HG02870 (cell line): ENCODE data around the gene CASZ1.

Experiments
- ATAC-seq: cut with Tn5 transposase; IDR thresholded peaks from one replicate; pipeline ENCODE4 v1.9.1; 2021; ENCODE audit warnings: mild to moderate bottlenecking, moderate library complexity; ENCODE audit not compliant: unreplicated experiment

CASZ1 gene

GRCh38 chr1:10795276-10796021 is 997 bp downstream of the CASZ1 start:
- ATAC-seq = no peak

DNA sequence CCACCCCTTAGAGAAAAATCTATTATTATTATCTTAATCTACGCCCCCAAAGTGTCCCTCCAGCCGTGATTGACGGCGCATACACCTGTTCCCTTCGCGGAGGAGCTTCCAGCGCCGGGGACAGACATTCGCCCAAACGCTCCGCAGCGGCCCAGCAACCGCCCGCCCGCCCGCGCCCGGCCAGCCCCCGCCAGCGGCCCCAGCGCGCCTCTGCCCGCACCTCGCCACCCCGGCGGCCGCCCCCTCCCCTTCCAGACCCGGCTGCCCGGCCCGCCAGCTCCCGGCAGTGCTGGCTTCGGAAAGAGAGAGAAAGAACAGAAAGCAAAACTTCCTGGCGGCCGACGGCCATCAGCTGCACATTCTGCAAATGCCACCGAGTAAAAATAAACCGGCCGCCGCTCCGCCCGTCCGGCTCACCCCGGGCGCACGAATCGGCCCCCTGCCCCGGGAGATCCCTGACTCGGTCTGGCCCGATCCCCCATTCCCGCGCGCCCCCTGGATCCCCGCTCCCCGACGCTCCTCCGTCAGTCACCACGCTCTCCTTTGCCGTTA is 1.6 kb downstream of the CASZ1 start:
- no peak for ATAC-seq

GRCh38 chr1:10793129-10793651 is 3.3 kb downstream of the CASZ1 start:
- ATAC-seq = no peak

DNA sequence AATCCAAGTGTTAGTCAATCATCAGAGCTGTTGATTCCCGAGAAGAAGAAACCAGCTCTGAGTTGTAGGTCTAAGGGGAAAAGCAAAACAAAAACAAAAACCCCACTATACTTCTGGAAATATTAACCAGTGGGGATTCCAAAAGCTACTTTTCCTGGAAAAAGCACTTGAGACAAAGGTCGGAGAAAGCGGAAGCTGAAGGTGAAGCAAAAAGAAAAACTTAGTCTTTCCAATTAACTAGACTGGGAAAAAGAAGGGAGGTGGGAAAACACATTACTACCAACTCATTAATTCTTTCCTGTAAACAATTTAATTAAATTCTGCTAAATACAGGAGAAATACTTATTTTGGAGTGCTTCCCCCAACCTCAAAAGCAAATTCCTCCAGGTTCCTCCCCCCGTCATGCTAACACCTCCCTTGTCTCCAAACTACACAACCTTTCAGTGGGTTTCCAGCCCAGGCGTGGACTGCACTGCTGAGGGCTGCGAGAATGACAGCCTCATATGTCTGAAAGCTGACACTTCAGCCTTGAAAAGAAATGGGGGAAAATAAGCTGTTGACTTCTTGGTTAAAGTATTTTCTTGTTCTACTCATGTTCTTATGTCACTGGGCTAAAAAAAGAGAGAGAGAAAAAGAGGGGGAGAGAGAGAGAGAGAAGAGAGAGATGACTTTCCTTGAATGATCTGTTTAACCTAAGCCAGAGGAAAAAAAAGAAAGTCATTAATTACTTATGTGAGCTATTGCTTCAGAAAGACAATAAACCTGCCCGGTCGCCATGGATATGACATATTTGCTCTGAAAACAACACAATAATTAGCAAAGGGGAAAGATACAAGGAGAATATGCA is 5.1 kb downstream of the CASZ1 start:
- ATAC-seq = no peak

GRCh38 chr1:10789803-10790702 is 6.4 kb downstream of the CASZ1 start:
- ATAC-seq = no peak

DNA sequence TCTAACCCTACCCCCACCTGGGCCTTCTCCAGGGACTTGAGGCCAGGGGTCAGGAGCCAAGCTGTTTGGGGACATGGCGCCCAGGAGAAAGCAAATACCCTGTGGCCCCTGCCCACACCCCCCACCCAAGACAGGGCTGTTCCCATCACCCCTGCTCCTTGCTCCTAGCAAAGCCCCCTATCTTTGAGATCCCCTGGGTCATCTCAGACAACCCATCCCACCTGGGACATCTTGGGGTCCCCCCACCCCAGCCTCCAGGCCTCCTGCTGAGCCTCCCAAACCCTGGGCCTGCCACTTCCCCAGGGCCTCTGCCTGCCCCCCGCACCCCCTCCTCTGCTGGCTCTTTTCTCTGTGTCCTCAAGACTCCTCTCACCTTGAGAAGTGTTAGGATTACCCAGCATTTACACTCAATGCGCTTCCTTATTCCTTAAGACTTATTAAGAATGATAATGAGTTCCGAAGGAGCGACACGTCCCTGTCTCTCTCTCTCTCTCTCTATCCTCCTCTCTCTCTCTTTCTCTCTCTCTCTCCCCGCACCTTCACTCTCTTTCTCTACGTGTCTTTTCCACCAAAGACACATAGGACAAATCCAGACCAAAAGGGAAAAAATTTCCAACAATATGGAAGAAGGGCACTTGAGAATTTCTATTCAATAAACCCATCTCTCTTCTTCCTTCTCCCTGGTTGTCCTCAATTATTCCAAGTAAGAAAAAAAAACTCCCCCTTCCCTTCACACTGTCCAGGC is 7.2 kb downstream of the CASZ1 start:
- no peak for ATAC-seq

- ATAC-seq = no peak
Measured at GRCh38 chr1:10788592-10789006, 7.8 kb downstream of the CASZ1 start.

DNA sequence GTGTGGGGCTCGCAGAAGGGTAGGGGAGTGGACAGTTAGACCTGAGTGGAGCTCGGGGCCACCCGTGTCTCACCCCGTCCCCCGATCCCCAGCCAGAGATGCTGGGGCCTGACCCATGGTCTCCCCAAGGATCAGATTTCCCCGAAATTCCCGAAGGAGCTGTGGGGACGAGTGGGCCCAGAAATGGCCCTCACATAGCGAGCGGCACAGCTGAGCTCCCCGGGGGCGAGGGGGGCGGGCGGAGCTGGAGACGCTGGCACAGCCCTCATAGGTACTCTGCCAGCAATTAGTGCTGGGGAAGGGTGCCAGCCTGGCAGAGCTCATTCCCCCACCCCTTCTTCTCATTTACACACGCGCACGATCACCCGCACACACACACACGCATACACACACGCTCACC is 9.2 kb downstream of the CASZ1 start:
- no peak for ATAC-seq

DNA sequence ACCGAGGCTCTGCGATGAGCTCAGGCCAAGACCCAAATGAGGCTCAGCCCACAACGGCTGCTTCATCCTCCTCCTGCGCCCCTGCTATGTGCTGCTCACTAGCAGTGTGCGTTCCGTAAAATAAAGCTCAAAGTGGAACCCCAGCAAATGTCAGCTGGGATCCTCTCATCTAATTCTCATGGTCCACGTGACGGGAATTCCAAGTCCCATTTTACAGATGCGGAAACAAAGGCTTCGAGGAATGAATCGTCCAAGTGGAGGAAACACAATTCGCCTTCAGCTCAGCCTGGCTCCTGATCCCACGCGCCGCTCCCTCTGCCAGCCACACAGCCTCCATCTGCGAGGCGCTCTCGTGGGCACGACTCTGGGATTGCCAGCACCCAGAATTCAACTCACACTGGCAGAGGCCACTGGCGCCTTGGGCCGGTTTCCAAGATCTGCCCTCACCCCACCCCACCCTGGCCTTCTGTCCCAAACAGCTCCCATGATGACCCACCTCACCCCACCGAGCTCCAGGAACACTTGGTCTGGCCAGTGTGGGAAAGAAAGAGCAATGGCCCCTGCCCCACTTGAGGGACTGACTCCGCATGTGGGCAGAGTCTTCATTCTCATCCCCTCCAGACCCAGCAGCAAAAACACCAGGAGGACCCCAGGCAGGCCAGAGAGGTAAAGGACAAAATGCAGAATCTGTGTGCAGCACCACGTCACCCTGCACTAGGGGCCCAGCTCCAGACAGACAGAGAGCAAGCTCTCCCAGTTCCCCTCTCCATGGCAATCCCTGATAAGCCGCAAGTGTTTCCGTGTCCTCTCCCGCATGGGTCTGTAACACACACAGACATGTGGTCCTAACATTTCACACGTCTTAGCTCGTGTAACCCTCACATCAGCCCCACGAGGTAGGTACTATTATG is 10.5 kb downstream of the CASZ1 start:
- no peak for ATAC-seq

DNA sequence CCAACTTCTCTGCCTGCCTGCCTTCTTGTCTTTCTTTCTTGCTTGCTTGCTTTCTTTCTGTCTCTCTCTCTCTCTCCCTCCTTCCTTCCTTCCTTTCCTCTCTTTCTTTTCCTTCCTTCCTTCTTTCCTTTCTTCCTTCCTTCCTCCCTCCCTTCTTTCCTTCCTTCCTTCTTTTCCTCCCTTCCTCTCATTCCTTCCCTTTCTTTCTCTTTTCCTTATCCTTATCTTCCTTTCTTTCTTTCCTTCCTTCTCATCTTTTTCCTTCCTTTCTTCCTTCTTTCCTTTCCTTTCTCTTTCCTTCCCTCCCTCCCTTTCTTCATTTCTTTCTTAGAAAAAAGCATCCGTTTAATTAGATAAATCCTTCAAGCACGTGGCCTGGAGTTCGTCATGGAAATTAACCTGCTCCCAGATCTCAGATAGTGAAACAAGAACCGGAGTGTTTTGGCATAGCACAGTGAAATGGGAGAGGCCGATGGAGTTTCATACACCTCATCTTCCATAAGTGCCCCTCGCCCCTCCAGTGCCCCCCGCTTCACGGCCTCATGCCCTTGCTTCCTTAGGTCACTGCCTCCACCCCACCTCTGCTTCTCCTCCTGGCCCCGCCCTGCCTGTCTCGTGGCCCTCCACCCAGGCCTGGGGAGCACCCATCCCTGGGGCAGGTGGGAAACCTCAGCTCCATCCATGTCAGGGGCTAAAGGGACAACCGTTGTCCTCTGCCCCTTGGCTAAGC is 11.3 kb downstream of the CASZ1 start:
- ATAC-seq = no peak

DNA sequence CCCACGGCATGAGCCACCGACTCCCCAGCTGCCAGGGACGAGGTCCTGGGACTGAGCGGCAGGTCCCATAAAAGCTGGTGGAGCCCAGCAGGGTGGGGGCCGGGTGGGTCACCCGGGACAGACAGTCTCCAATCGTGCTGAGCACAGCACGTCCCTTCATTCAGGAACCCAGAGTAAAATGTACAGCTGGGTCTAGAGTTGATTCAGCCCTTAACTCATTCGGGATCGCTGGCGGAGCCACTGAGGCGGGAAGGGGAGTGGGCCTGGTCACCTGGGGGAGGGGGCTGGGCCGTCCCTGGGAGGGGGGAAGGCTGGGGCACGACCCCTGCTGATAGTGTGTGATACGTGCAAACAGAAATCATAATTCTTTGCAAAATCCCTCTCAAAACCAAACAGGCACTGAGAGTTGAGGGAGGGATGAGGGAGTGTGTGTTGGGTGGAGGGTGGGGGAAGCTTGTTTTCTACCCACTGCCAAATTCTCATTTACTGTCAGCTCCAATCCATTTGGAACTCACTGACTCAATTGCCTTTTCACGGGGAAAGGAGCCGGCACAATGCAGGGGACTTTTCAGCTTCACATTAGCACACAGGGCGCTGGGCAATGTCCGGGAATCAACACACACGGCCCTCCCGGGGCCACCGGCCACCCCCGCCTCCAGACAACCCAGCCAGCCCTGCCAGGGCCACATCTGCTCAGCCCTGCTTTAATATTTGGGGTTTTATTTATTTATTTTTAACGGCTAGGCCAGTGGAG is 13.8 kb downstream of the CASZ1 start:
- no peak for ATAC-seq

- no peak for ATAC-seq
Measured at GRCh38 chr1:10781137-10781536, 15.3 kb downstream of the CASZ1 start.

DNA sequence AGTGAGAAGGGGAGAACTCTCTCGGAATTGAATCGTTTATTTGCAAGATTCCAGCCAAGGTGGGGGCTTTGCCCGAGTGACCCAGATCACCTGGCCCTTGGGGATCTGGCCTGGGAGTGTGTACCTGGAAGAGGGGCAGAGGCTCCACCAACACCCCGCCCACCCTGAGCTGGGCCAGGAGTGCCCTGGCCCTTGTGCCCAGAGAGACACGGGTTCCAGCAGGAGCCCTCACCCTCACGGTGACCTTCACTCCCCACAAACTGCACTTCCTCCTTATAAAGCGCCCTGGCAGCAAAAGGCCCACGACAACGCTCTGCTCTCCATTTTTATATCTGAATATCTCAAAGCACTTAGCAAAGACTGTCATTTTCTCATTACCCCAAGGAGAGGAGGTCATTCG is 16.6 kb downstream of the CASZ1 start:
- ATAC-seq = no peak

DNA sequence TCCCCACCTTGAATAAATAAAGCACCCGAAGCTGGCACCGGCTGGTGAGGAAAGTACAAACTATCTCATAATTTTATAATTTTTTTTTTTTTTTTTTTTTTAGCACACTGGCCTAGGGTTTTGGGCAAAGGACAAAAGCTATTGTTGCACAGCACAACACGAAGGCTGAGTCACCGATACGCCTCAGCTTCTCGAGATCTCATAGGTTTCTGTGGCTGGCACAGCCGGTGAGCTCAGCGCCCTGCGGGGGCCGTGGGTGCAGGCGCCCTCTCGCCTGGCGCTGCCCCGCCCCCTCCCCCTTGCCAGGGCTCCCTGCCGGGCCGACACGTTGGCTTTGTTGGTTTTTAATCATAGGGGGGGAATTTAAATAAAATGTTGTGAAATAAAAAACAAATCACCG is 17.2 kb downstream of the CASZ1 start:
- ATAC-seq = no peak

DNA sequence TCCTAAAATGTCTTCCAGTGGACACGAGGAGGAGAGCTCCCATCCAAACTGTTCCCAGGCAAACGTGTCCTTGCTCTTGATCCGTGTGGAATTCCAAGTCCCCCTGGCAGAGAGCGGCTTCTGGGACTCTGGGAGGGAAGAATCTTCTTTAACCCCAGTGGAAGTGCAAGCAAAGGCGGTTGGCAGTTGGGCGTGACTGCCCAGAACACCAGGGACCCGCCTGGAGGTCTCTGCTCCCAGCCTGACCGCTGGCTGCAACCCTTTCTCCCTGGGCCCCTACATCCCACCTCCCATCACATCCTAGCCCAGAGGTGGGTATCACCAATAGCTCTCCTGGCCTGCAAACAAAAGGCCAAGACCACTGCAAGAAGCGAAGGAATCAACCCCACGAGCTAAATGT is 17.8 kb downstream of the CASZ1 start:
- ATAC-seq = no peak

- ATAC-seq = no peak
Measured at GRCh38 chr1:10777749-10778574, 18.5 kb downstream of the CASZ1 start.
